ENCODE data around the gene SCCPDH.

GRCh38 chr1:246794828-246795671 is 70.8 kb downstream of the SCCPDH start:
- TF ChIP-seq CTCF (IDR thresholded peaks at IDR 0.05) (no peak), POLR2A (IDR thresholded peaks at IDR 0.05) (no peak)
